ENCODE data around the gene DAAM1. TPM values are rescaled to one million over a fixed set of nuclear protein-coding genes. Genes with fewer than 3 reads are reported as not detected.
A peak's percentile ranks its signal among the peaks of the same experiment; 100 is the strongest.

The DAAM1 gene
- 24.3 to 44.6 TPM (median 32.7 TPM) in 3 replicates for polyA plus RNA-seq
- polyA plus RNA-seq (2011; ENCODE audit: low read depth) = 76.2 TPM
- 21.9 and 44.6 TPM in 2 replicates for polyA plus RNA-seq (2011; cell fraction: cytosol; rRNA removed)
- 42.3 and 71.3 TPM in 2 replicates for polyA plus RNA-seq (2011; cell fraction: nucleus; rRNA removed)
- 42.4 and 65.1 TPM in 2 replicates for polyA plus RNA-seq (2012; ENCODE audit: low replicate concordance)
- polyA minus RNA-seq = 5.5 to 85.3 TPM (median 40.8 TPM) in 3 replicates
- 12.9 TPM for polyA minus RNA-seq (2011; cell fraction: cytosol; rRNA and poly(A)+ RNA removed)
- 53.9 and 87.1 TPM in 2 replicates for polyA minus RNA-seq (2011; cell fraction: nucleus; rRNA and poly(A)+ RNA removed)

DNA sequence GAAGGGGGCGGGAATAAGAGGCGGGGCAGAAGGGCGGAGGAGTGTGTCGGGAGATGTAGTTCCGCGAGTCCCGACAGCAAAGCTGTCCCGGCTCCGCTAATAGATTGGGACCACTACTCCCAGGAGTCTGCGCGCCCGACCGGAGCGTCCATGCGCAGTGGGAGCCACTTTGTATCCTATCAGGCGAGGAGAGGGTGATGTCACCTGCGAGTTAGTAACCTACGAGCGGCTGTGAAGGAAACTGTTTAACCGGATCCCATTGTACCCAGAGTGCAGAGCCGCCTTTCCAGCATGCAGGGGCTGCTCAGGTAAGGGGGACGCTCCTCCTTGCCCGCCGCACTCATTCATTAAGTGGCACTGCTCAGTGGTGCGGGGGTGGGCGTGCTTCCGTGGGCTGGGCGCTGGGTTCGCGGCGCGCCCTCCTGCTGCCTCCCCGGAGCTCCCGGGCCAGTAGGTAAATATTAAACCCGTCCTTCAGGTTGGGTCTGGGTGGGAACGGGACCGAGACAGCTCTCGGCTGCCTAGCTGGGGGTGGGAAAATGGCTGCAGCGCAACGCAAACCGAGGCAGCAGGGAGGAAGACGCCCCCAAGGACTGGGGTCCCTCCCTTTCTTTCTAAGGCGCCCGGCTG, at the start of gene DAAM1:
TSS of gene DAAM1 (plus strand) at position 207 of the 630 bp plus-strand sequence. CDS start 74,811 bp downstream, outside the sequence.
- Histone ChIP-seq H3K4me3 (ENCODE audit: control insufficient read depth in 2 of 3, extremely low read depth in 1 of 3, insufficient read depth in 2 of 3, low read depth in 1 of 3, low read length in 3 of 3) (peak within 1 kb of the TSS; percentile 88 to 97 (median 94)), H2AFZ (ENCODE audit: control insufficient read depth, low read length) (peak within 1 kb of the TSS; percentile 97), H3K9me3 (ENCODE audit: control insufficient read depth, low read depth, low read length) (no peaks in the 10 kb centered on the region), H3K9ac (ENCODE audit: control insufficient read depth, extremely low read depth, insufficient read depth, low read length) (peak within 1 kb of the TSS; percentile 96), H3K4me1 (ENCODE audit: control insufficient read depth, extremely low read depth, insufficient read depth, low read length) (peaks cover 47% of the 10 kb centered on the region), H3K27me3 (ENCODE audit: control insufficient read depth, extremely low read depth, insufficient read depth, low read length) (no peaks in the 10 kb centered on the region), H3K27ac (ENCODE audit: control insufficient read depth, insufficient read depth, low read length) (peak within 1 kb of the TSS; percentile 93), H4K20me1 (ENCODE audit: control insufficient read depth, extremely low read depth, insufficient read depth, low read length) (no peaks in the 10 kb centered on the region), H3K4me2 (ENCODE audit: control insufficient read depth, extremely low read depth, insufficient read depth, low read depth, low read length) (peak within 1 kb of the TSS; percentile 100), H3K9me1 (ENCODE audit: control insufficient read depth, extremely low read depth, insufficient read depth, low read length) (no peaks in the 10 kb centered on the region), H3K79me2 (ENCODE audit: control insufficient read depth, insufficient read depth, low read length) (peaks cover 38% of the 10 kb centered on the region), H3K36me3 (ENCODE audit: control insufficient read depth in 2 of 2, extremely low read depth in 1 of 2, insufficient read depth in 2 of 2, low read length in 2 of 2) (no peaks in the 10 kb centered on the region)
- TF ChIP-seq, protein P1, sequence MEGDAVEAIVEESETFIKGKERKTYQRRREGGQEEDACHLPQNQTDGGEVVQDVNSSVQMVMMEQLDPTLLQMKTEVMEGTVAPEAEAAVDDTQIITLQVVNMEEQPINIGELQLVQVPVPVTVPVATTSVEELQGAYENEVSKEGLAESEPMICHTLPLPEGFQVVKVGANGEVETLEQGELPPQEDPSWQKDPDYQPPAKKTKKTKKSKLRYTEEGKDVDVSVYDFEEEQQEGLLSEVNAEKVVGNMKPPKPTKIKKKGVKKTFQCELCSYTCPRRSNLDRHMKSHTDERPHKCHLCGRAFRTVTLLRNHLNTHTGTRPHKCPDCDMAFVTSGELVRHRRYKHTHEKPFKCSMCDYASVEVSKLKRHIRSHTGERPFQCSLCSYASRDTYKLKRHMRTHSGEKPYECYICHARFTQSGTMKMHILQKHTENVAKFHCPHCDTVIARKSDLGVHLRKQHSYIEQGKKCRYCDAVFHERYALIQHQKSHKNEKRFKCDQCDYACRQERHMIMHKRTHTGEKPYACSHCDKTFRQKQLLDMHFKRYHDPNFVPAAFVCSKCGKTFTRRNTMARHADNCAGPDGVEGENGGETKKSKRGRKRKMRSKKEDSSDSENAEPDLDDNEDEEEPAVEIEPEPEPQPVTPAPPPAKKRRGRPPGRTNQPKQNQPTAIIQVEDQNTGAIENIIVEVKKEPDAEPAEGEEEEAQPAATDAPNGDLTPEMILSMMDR (optimal IDR thresholded peaks at IDR 0.05 in 1 of 3, IDR thresholded peaks at IDR 0.05 in 1 of 3, conservative IDR thresholded peaks at IDR 0.05 in 1 of 3; ENCODE audit: extremely low read depth in 1 of 3, insufficient read depth in 2 of 3, low read length in 3 of 3) = peak in 1 of 3 experiments; percentile 1
- TF ChIP-seq EZH2 (IDR thresholded peaks at IDR 0.05; ENCODE audit: low read length) = no peak
- DNase-seq (ENCODE audit: low read depth, low spot score) = peak; percentile 84
- dilution Hi-C loops (cut with MboI; ENCODE audit: extremely low pct_ligation_motif_present, low sequenced_read_pairs) = no loop called here
- FAIRE-seq = peak; percentile 85

DNA sequence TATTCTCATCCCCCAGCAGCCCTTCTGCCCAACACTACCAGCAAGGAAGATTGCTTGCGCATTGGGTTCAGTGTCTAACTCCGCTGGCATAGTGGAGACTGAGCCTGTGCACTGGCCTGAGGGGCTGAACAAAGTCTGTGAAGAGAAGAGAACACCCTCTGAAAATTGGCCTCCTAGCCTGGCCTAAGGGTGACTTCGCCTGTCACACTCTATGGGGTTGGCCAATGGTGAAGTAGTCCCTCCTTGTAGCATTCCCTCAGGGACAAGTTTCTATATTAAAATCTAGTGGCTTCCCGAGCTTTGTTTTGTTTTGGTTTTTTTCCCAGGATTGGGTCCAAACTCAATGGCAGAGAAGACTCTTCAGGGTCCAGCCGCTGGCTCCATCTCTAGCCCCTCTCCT, 49.1 kb upstream of the DAAM1 start:
- dilution Hi-C loops (cut with MboI; ENCODE audit: extremely low pct_ligation_motif_present, low sequenced_read_pairs) = no loop called here
- H3K4me2 ChIP-seq (ENCODE audit: control insufficient read depth, extremely low read depth, insufficient read depth, low read depth, low read length) = no peak overlapping the region
- no peak overlapping the region for H2AFZ ChIP-seq (ENCODE audit: control insufficient read depth, low read length)
- no peaks in the 10 kb centered on the region for H3K9me3 ChIP-seq (ENCODE audit: control insufficient read depth, low read depth, low read length)
- no peak overlapping the region for H3K4me3 ChIP-seq (ENCODE audit: control insufficient read depth in 2 of 3, extremely low read depth in 1 of 3, insufficient read depth in 2 of 3, low read depth in 1 of 3, low read length in 3 of 3)
- H3K9ac ChIP-seq (ENCODE audit: control insufficient read depth, extremely low read depth, insufficient read depth, low read length) = no peak overlapping the region
- H4K20me1 ChIP-seq (ENCODE audit: control insufficient read depth, extremely low read depth, insufficient read depth, low read length) = no peaks in the 10 kb centered on the region
- H3K27me3 ChIP-seq (ENCODE audit: control insufficient read depth, extremely low read depth, insufficient read depth, low read length) = no peaks in the 10 kb centered on the region
- H3K9me1 ChIP-seq (ENCODE audit: control insufficient read depth, extremely low read depth, insufficient read depth, low read length) = no peaks in the 10 kb centered on the region
- no peak overlapping the region for H3K27ac ChIP-seq (ENCODE audit: control insufficient read depth, insufficient read depth, low read length)
- H3K36me3 ChIP-seq (ENCODE audit: control insufficient read depth in 2 of 2, extremely low read depth in 1 of 2, insufficient read depth in 2 of 2, low read length in 2 of 2) = no peaks in the 10 kb centered on the region
- DNase-seq (ENCODE audit: low read depth, low spot score) (no peak), FAIRE-seq (no peak)
- H3K4me1 ChIP-seq (ENCODE audit: control insufficient read depth, extremely low read depth, insufficient read depth, low read length) = no peaks in the 10 kb centered on the region
- TF ChIP-seq, protein P1 (optimal IDR thresholded peaks at IDR 0.05 in 1 of 3, IDR thresholded peaks at IDR 0.05 in 1 of 3, conservative IDR thresholded peaks at IDR 0.05 in 1 of 3; ENCODE audit: extremely low read depth in 1 of 3, insufficient read depth in 2 of 3, low read length in 3 of 3) = no peak
- TF ChIP-seq EZH2 (IDR thresholded peaks at IDR 0.05; ENCODE audit: low read length) = no peak
- H3K79me2 ChIP-seq (ENCODE audit: control insufficient read depth, insufficient read depth, low read length) = no peaks in the 10 kb centered on the region
